Activated B cell treated with CpG ODN at 0.5 μM for 24 hours (primary cell): Measurements from ENCODE around the gene SLC10A6. TPM values are rescaled to one million over a fixed set of nuclear protein-coding genes. Genes with fewer than 3 reads are reported as not detected.

Experiments used
- ATAC-seq: fragments of 200-7000 bp; cut with Tn5 transposase; one replicate; pipeline ENCODE4 v1.10.0; 2021; ENCODE audit warnings: low read depth, mild to moderate bottlenecking, moderate library complexity
- CTCF ChIA-PET: fragments of 350-600 bp; sonication (Branson Sonifier 250); formaldehyde crosslinking; loops from one replicate; lab custom pipeline; 2021; ENCODE audit warnings: antibody characterized with exemption; lab: Charles Lee
- POLR2A ChIA-PET: fragments of 350-600 bp; sonication (Branson Sonifier 250); formaldehyde crosslinking; loops from one replicate; lab custom pipeline; 2021; ENCODE audit warnings: antibody characterized with exemption; lab: Charles Lee
- DNase-seq: peaks from one replicate; pipeline ENCODE4 v3.0.0; 2022
- H3K27ac Mint-ChIP-seq: one replicate; pipeline ENCODE4 v1.8.0; 2020; ENCODE audit warnings: mixed read lengths
- H3K27me3 Mint-ChIP-seq: one replicate; pipeline ENCODE4 v1.8.0; 2021; ENCODE audit warnings: mixed read lengths
- H3K36me3 Mint-ChIP-seq: one replicate; pipeline ENCODE4 v1.8.0; 2021; ENCODE audit warnings: low read depth, mixed read lengths
- H3K4me1 Mint-ChIP-seq: one replicate; pipeline ENCODE4 v1.8.0; 2021; ENCODE audit warnings: mixed read lengths
- H3K4me3 Mint-ChIP-seq: one replicate; pipeline ENCODE4 v1.8.0; 2020; ENCODE audit warnings: mild to moderate bottlenecking, mixed read lengths
- H3K9me3 Mint-ChIP-seq: one replicate; pipeline ENCODE4 v1.8.0; 2020; ENCODE audit warnings: mixed read lengths
- CTCF ChIP-seq: fragments of 200-600 bp; IDR thresholded peaks from one replicate; pipeline ENCODE4 v1.8.0; 2022; ENCODE audit warnings: antibody characterized with exemption, mild to moderate bottlenecking
- intact Hi-C: fragments of 100-400 bp; cut with micrococcal nuclease; formaldehyde crosslinking; loops from one replicate; pipeline ENCODE4 v1.15.1; 2024
- total RNA-seq: library from RNA; stranded (reverse); gene quantifications from 2 replicates; pipeline ENCODE4 v1.2.3, GENCODE V29; 2022

SLC10A6 gene
- total RNA-seq, 1 donor from 2014 or later = 0.44 TPM

GRCh38 chr4:86809809-86810208 lies 39.4 kb downstream of the SLC10A6 start:
- CTCF ChIA-PET = no interaction called here
- POLR2A ChIA-PET = no interaction called here
- Mint-ChIP-seq H3K27ac (no peak overlapping the region), H3K4me3 (no peak overlapping the region), H3K36me3 (no peaks in the 10 kb centered on the region), H3K9me3 (no peaks in the 10 kb centered on the region), H3K27me3 (no peaks in the 10 kb centered on the region), H3K4me1 (no peaks in the 10 kb centered on the region)
- intact Hi-C loops = no loop called here
- no peak for DNase-seq
- no peak for TF ChIP-seq CTCF
- ATAC-seq = no peak

- no peaks in the 10 kb centered on the region for H3K36me3 Mint-ChIP-seq
- CTCF ChIA-PET = no interaction called here
- no peaks in the 10 kb centered on the region for H3K27me3 Mint-ChIP-seq
- POLR2A ChIA-PET = no interaction called here
- peaks cover 5% of the 10 kb centered on the region for H3K9me3 Mint-ChIP-seq
- H3K4me3 Mint-ChIP-seq = no peak overlapping the region
- ATAC-seq (no peak), DNase-seq (no peak)
- intact Hi-C loops = no loop called here
- H3K4me1 Mint-ChIP-seq = no peaks in the 10 kb centered on the region
- TF ChIP-seq CTCF = no peak
- H3K27ac Mint-ChIP-seq = no peak overlapping the region
Observed at GRCh38 chr4:86791126-86791525, 58.1 kb downstream of the SLC10A6 start.

GRCh38 chr4:86788826-86789225 lies 60.4 kb downstream of the SLC10A6 start:
- CTCF ChIA-PET = no interaction called here
- ATAC-seq (no peak), DNase-seq (no peak)
- TF ChIP-seq CTCF = no peak
- Mint-ChIP-seq H3K27ac (no peak overlapping the region), H3K4me1 (no peaks in the 10 kb centered on the region), H3K4me3 (no peak overlapping the region), H3K9me3 (no peaks in the 10 kb centered on the region), H3K36me3 (no peaks in the 10 kb centered on the region), H3K27me3 (no peaks in the 10 kb centered on the region)
- intact Hi-C loops = no loop called here
- POLR2A ChIA-PET = no interaction called here

- peaks cover 2% of the 10 kb centered on the region for H3K27me3 Mint-ChIP-seq
- H3K4me1 Mint-ChIP-seq = no peaks in the 10 kb centered on the region
- CTCF ChIA-PET = no interaction called here
- no peaks in the 10 kb centered on the region for H3K36me3 Mint-ChIP-seq
- H3K27ac Mint-ChIP-seq = no peak overlapping the region
- ATAC-seq (no peak), DNase-seq (no peak)
- POLR2A ChIA-PET = no interaction called here
- H3K4me3 Mint-ChIP-seq = no peak overlapping the region
- H3K9me3 Mint-ChIP-seq = no peaks in the 10 kb centered on the region
- no peak for TF ChIP-seq CTCF
- intact Hi-C loops = no loop called here
Observed at GRCh38 chr4:86778175-86778574, 71.0 kb downstream of the SLC10A6 start.

GRCh38 chr4:86775061-86775460 lies 74.1 kb downstream of the SLC10A6 start:
- intact Hi-C loops = no loop called here
- Mint-ChIP-seq H3K27ac (no peak overlapping the region), H3K36me3 (no peaks in the 10 kb centered on the region), H3K9me3 (no peaks in the 10 kb centered on the region), H3K4me1 (no peaks in the 10 kb centered on the region), H3K4me3 (no peak overlapping the region), H3K27me3 (no peaks in the 10 kb centered on the region)
- ATAC-seq (no peak), DNase-seq (no peak)
- no peak for TF ChIP-seq CTCF
- CTCF ChIA-PET = no interaction called here
- POLR2A ChIA-PET = no interaction called here

Other genes starting within 250 kb of the SLC10A6 start
- gene C4orf36, start 43.0 kb upstream of the SLC10A6 start, total RNA-seq = not detected in 2 replicates
- gene AFF1, start 85.6 kb upstream of the SLC10A6 start, total RNA-seq = 60.0 and 60.8 TPM in 2 replicates